H1 (cell line): ENCODE results near the gene MLC1. TPM values are rescaled to one million over a fixed set of nuclear protein-coding genes. Genes with fewer than 3 reads are reported as not detected.

Source experiments
- CBX8 ChIP-seq: fragments of 300-800, 300-1000 bp; sonication (generic); IDR thresholded peaks from 2 replicates; pipeline ENCODE4 v1.7.1; 2016; ENCODE audit warnings: low read depth, low read length, borderline replicate concordance
- FOSL1 ChIP-seq: IDR thresholded peaks from 2 replicates; pipeline ENCODE4 v1.6.1; 2011; ENCODE audit warnings: mild to moderate bottlenecking, low read depth, low read length, moderate library complexity; ENCODE audit not compliant: insufficient read depth
- KDM1A ChIP-seq: fragments of 200-600, 300-600 bp; sonication (generic); IDR thresholded peaks from 2 replicates; pipeline ENCODE4 v1.7.1; 2016; ENCODE audit warnings: mild to moderate bottlenecking, low read length, borderline replicate concordance
- SRF ChIP-seq: IDR thresholded peaks from 2 replicates; pipeline ENCODE4 v1.6.1; 2011; ENCODE audit warnings: mild to moderate bottlenecking, low read depth, low read length, moderate library complexity
- TCF12 ChIP-seq: IDR thresholded peaks from 2 replicates; pipeline ENCODE4 v1.6.1; 2011; ENCODE audit warnings: low read depth, mild to moderate bottlenecking, low read length
- polyA plus RNA-seq, 7 experiments: library from polyadenylated mRNA; depleted of rRNA in 3 of 7; stranded (reverse) in 5 of 7; unstranded in 2 of 7; fragments of >200 nt in 5 of 7; fragments of 200-250 nt in 2 of 7; gene quantifications; 1 replicate in 5 of 7; 2 replicates in 1 of 7; 4 replicates in 1 of 7; pipeline versions ENCODE4 v1.2.1 to v1.2.3, GENCODE V29; 2011 to 2013; ENCODE audit warnings: missing spikeins in 2 of 7, mixed read lengths in 2 of 7
- total RNA-seq: library from RNA; stranded (reverse); fragmentation: NEBNext Ultra II Directional; extraction: Animal tissue kit (Norgen Biotek cat#: 25700); gene quantifications from 2 replicates; pipeline ENCODE4 v1.2.1, GENCODE V29; 2021

MLC1 gene
- total and polyA plus RNA-seq, 2 of the 8 experiments (the other 6 are each of a cell fraction or from before 2014, with no cell fraction given), result 0.20 TPM; not detected in 1

DNA sequence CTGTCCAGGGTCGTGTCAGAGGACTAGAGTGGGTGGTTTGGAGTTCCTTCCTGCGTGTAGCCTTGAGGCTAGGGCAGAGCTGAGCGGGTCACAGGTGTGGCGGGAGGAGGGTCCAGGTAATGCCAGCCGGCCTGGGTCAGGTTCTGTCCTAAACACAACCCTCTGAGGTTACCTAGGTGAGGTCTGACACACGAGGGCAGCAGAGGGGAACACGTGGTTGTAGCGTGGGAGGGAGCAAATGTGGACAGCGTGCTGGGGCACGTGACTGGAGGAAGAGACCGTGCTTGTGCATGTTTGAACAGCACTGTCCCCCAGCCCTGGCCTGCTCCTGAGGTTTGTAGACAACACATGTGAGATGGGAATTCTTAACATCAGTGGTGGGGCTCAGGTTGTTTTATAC lies 17.7 kb upstream of the MLC1 start (continued):
- TF ChIP-seq KDM1A (no peak), TCF12 (no peak), CBX8 (no peak), FOSL1 (no peak), SRF (no peak)
